Measurements from ENCODE around the gene M6PR. TPM values are rescaled to one million over a fixed set of nuclear protein-coding genes. Genes with fewer than 3 reads are reported as not detected.

The M6PR gene
- total and polyA plus RNA-seq, 8 donors, result 29.5 to 99.7 (median 54.0) TPM

DNA sequence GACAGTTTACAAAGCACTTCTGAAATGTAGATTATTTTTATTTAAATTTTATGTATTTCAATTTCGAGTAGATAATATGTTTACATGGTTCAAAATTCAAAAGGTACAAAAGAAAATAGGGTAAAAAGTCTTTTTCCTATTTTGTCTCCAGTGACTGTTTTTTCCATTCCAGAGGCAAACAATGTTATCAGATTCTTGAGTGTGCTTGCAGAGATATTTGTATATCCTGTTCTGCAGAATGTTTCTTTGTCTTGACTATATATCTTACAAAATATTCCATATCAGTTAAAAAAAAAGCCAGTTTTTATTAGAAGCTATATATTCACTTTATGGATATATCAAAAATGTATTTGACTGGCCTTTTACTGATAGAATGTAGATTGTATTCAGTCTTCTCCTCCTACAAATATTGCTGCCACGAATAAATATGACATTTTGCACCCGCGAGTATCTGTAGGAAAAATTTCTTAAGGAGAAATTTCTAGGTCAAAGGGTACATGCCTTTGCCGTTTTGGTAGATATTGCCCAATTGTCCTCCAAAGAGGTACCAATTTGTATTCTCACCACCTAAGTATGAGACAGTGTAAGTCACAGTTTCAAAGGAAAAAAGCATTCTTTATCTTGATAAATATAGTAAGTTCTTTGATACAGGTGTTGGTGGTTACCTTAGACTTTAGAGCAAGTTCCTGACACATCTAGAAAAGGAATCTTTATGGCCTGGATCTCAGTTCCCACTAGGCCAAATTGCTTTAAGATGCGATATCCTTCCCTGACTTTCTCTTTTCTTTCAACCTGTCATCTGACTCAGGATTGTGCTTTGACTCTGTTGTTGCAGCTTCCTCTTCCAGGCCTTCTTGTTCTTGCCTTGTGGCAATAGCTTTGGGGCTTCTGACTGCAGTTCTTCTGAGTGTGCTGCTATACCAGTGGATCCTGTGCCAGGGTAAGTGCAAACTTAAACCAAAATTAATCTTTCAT is 42.2 kb upstream of the M6PR start:
- 46 to 57% methylated on average over 6 of the region's 6 CpGs for WGBS, 2 donors
- DNase-seq, result no peak
- Histone ChIP-seq H3K4me1 (no peaks in the 10 kb centered on the region), H3K9me3 (no peaks in the 10 kb centered on the region), H3K36me3 (no peaks in the 10 kb centered on the region), H3K27me3 (no peaks in the 10 kb centered on the region), H3K4me3 (no peak overlapping the region), H3K27ac (no peak overlapping the region)
- intact Hi-C loops (cut with DNase I), result no loop called here
- no peak for FAIRE-seq
- no peak for TF ChIP-seq CTCF (IDR thresholded peaks at IDR 0.05)
- peak in 1 of 4 donors; percentile 38 for ATAC-seq

- ATAC-seq, result no peak
- WGBS, 2 donors, result 80 to 83% methylated on average over 2 of the region's 2 CpGs
- no peak for TF ChIP-seq CTCF (IDR thresholded peaks at IDR 0.05)
Observed at GRCh38 chr12:8989413-8989812, 40.0 kb upstream of the M6PR start, which contains the start of gene KLRG1. KLRG1 (plus strand) TSS chr12:8989546; CDS start chr12:8989636, 90 bp downstream.

GRCh38 chr12:8987685-8988084 is 38.2 kb upstream of the M6PR start:
- 49 to 76% methylated on average over 1 of the region's 1 CpG for WGBS, 2 donors
- ATAC-seq, result no peak

More at GRCh38 chr12:8989413-8989812, 40.0 kb upstream of the M6PR start, which contains the start of gene KLRG1:
- intact Hi-C loops (cut with DNase I), result no loop called here
- Histone ChIP-seq H3K4me1 (no peaks in the 10 kb centered on the region), H3K4me3 (no peak within 1 kb of the TSS), H3K27ac (no peak within 1 kb of the TSS), H3K9me3 (no peaks in the 10 kb centered on the region), H3K36me3 (no peaks in the 10 kb centered on the region), H3K27me3 (no peaks in the 10 kb centered on the region)
- FAIRE-seq (no peak), DNase-seq (no peak)

DNA sequence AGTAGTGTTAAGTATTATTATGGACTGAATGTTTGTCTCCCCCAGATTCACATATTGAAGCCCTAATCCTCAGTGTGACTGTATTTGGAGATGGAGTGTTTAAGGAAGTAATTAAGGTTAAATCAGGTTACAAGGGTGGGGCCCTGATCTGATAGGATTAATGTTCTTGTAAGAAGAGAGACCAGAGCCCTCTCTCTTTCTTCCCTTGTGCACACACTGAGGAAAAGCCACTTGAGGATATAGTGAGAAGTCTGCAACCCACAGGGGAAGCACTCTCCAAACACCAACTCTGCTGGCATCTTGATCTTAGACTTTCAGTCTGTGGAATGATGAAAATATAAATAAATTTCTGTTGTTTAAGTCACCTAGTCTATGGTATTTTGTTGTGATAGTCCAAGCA is 37.7 kb upstream of the M6PR start:
- no peak overlapping the region for H3K4me3 ChIP-seq
- FAIRE-seq (no peak), ATAC-seq (no peak), DNase-seq (no peak)
- H3K27me3 ChIP-seq, result no peaks in the 10 kb centered on the region
- no peak for TF ChIP-seq CTCF (IDR thresholded peaks at IDR 0.05)
- H3K4me1 ChIP-seq, result no peaks in the 10 kb centered on the region
- no peaks in the 10 kb centered on the region for H3K36me3 ChIP-seq
- H3K27ac ChIP-seq, result no peak overlapping the region
- no peaks in the 10 kb centered on the region for H3K9me3 ChIP-seq
- intact Hi-C loops (cut with DNase I), result no loop called here

More at GRCh38 chr12:8987685-8988084, 38.2 kb upstream of the M6PR start:
- FAIRE-seq, result no peak
- no peaks in the 10 kb centered on the region for H3K4me1 ChIP-seq
- H3K9me3 ChIP-seq, result no peaks in the 10 kb centered on the region
- H3K27me3 ChIP-seq, result no peaks in the 10 kb centered on the region
- DNase-seq, result no peak
- H3K4me3 ChIP-seq, result no peak overlapping the region
- no peaks in the 10 kb centered on the region for H3K36me3 ChIP-seq
- no peak overlapping the region for H3K27ac ChIP-seq
- no peak for TF ChIP-seq CTCF (IDR thresholded peaks at IDR 0.05)
- intact Hi-C loops (cut with DNase I), result no loop called here
